BLaER1 (cell line): ENCODE data around the gene PERCC1.
"Not testable (repeated sequence)": the region's sequence is repeated elsewhere in the genome, so short reads cannot be mapped to it uniquely, and the experiment has no call there.

ENCODE experiments used
- H3K27ac ChIP-seq: shearing (Covaris generic); formaldehyde crosslinking; 2 replicates; pipeline ENCODE4 v1.8.1; 2022
- H3K27me3 ChIP-seq: shearing (Covaris generic); formaldehyde crosslinking; 2 replicates; pipeline ENCODE4 v1.8.1; 2022
- H3K36me3 ChIP-seq: shearing (Covaris generic); formaldehyde crosslinking; 2 replicates; pipeline ENCODE4 v1.8.1; 2022
- H3K4me1 ChIP-seq: shearing (Covaris generic); formaldehyde crosslinking; 2 replicates; pipeline ENCODE4 v1.8.1; 2022
- H3K4me2 ChIP-seq: shearing (Covaris generic); formaldehyde crosslinking; 2 replicates; pipeline ENCODE4 v1.8.1; 2022
- H3K4me3 ChIP-seq: shearing (Covaris generic); formaldehyde crosslinking; 2 replicates; pipeline ENCODE4 v1.8.1; 2022
- H3K9ac ChIP-seq: shearing (Covaris generic); formaldehyde crosslinking; 2 replicates; pipeline ENCODE4 v1.8.1; 2022
- H3K9me3 ChIP-seq: shearing (Covaris generic); formaldehyde crosslinking; 2 replicates; pipeline ENCODE4 v1.8.1; 2022
- H4K20me1 ChIP-seq: shearing (Covaris generic); formaldehyde crosslinking; 2 replicates; pipeline ENCODE4 v1.8.1; 2022
- Cebpa-rat ChIP-seq: shearing (Covaris generic); IDR thresholded peaks from 2 replicates; pipeline ENCODE4 v1.8.1; 2022

PERCC1 gene

GRCh38 chr16:1439058-1439698 is 8.3 kb downstream of the PERCC1 start:
- Histone ChIP-seq H3K36me3 (peaks cover 22% of the 10 kb centered on the region; the same call in 1 of the 2 replicates), H3K27me3 (no peaks in the 10 kb centered on the region), H3K4me2 (peak overlapping the region; percentile 51), H3K9ac (no peak overlapping the region; the same call in 1 of the 2 replicates), H3K27ac (peak overlapping the region; percentile 67), H3K4me3 (no peak overlapping the region), H3K4me1 (peaks cover 90% of the 10 kb centered on the region), H4K20me1 (no peaks in the 10 kb centered on the region), H3K9me3 (no peaks in the 10 kb centered on the region)
- TF ChIP-seq Cebpa-rat: no peak

- not testable (repeated sequence) for H3K4me3 ChIP-seq, H4K20me1 ChIP-seq, H3K9me3 ChIP-seq, H3K27me3 ChIP-seq, H3K9ac ChIP-seq
- peak overlapping the region; percentile 67 for H3K27ac ChIP-seq
- peaks cover 22% of the 10 kb centered on the region; the same call in 1 of the 2 replicates for H3K36me3 ChIP-seq
- H3K4me2 ChIP-seq: peak overlapping the region; percentile 51
- peaks cover 93% of the 10 kb centered on the region for H3K4me1 ChIP-seq
Observed at GRCh38 chr16:1439699-1440074, 8.8 kb downstream of the PERCC1 start.

- H3K4me1 ChIP-seq: peaks cover 93% of the 10 kb centered on the region
- H3K27ac ChIP-seq: peak overlapping the region; percentile 23; the same call in 1 of the 2 replicates
- no peaks in the 10 kb centered on the region for H3K27me3 ChIP-seq
Observed at GRCh38 chr16:1441391-1441829, 10.5 kb downstream of the PERCC1 start.

GRCh38 chr16:1442697-1443096 is 11.8 kb downstream of the PERCC1 start:
- Histone ChIP-seq H4K20me1 (no peaks in the 10 kb centered on the region), H3K27me3 (no peaks in the 10 kb centered on the region), H3K4me1 (peaks cover 91% of the 10 kb centered on the region), H3K4me3 (no peak overlapping the region), H3K36me3 (peaks cover 25% of the 10 kb centered on the region), H3K9me3 (no peaks in the 10 kb centered on the region), H3K27ac (peak overlapping the region; percentile 99), H3K9ac (0 out of 2 replicates have a peak overlapping the region, but pooled peaks have one; percentile 10), H3K4me2 (peak overlapping the region; percentile 98; the same call in 1 of the 2 replicates)
- no peak for TF ChIP-seq Cebpa-rat

More at GRCh38 chr16:1441391-1441829, 10.5 kb downstream of the PERCC1 start:
- Histone ChIP-seq H3K9me3 (no peaks in the 10 kb centered on the region), H3K9ac (peak overlapping the region; percentile 22; the same call in 1 of the 2 replicates), H3K4me2 (peak overlapping the region; percentile 29), H4K20me1 (no peaks in the 10 kb centered on the region), H3K36me3 (peaks cover 22% of the 10 kb centered on the region), H3K4me3 (no peak overlapping the region)
- TF ChIP-seq Cebpa-rat: no peak

- H3K9me3 ChIP-seq: no peaks in the 10 kb centered on the region
- H3K9ac ChIP-seq: peak overlapping the region; percentile 83; the same call in 1 of the 2 replicates
Observed at GRCh38 chr16:1443403-1443973, 12.6 kb downstream of the PERCC1 start.

GRCh38 chr16:1443980-1444729 is 13.3 kb downstream of the PERCC1 start, which contains the start of gene CCDC154:
TSS of gene CCDC154 (minus strand) at chr16:1444556. CDS start at chr16:1444322, 234 bp downstream.
- Histone ChIP-seq H3K4me3 (peak within 1 kb of the TSS; percentile 53), H3K36me3 (peaks cover 36% of the 10 kb centered on the region), H3K9ac (peak within 1 kb of the TSS; percentile 83), H3K4me2 (peak within 1 kb of the TSS; percentile 98), H3K4me1 (peaks cover 80% of the 10 kb centered on the region), H3K27ac (peak within 1 kb of the TSS; percentile 99), H3K27me3 (no peaks in the 10 kb centered on the region), H3K9me3 (no peaks in the 10 kb centered on the region), H4K20me1 (no peaks in the 10 kb centered on the region)
- TF ChIP-seq Cebpa-rat: no peak

More at GRCh38 chr16:1443403-1443973, 12.6 kb downstream of the PERCC1 start:
- peak overlapping the region; percentile 99 for H3K27ac ChIP-seq
- peak overlapping the region; percentile 53; the same call in 1 of the 2 replicates for H3K4me3 ChIP-seq
- H3K4me1 ChIP-seq: peaks cover 87% of the 10 kb centered on the region
- H3K4me2 ChIP-seq: peak overlapping the region; percentile 98
- H3K36me3 ChIP-seq: peaks cover 30% of the 10 kb centered on the region
- no peak for TF ChIP-seq Cebpa-rat
- no peaks in the 10 kb centered on the region for H3K27me3 ChIP-seq
- H4K20me1 ChIP-seq: no peaks in the 10 kb centered on the region

GRCh38 chr16:1444730-1445517 is 14.0 kb downstream of the PERCC1 start:
- peak overlapping the region; percentile 53 for H3K4me3 ChIP-seq
- H4K20me1 ChIP-seq: no peaks in the 10 kb centered on the region
- H3K36me3 ChIP-seq: peaks cover 44% of the 10 kb centered on the region

GRCh38 chr16:1445518-1446203 is 14.8 kb downstream of the PERCC1 start:
- peak overlapping the region; percentile 99 for H3K27ac ChIP-seq

More at GRCh38 chr16:1444730-1445517, 14.0 kb downstream of the PERCC1 start:
- H3K27ac ChIP-seq: peak overlapping the region; percentile 99
- H3K4me2 ChIP-seq: peak overlapping the region; percentile 98
- peak; percentile 57; the same call in 1 of the 2 replicates for TF ChIP-seq Cebpa-rat
- H3K9me3 ChIP-seq: no peaks in the 10 kb centered on the region
- no peaks in the 10 kb centered on the region for H3K27me3 ChIP-seq
- peaks cover 72% of the 10 kb centered on the region for H3K4me1 ChIP-seq
- H3K9ac ChIP-seq: peak overlapping the region; percentile 83

More at GRCh38 chr16:1445518-1446203, 14.8 kb downstream of the PERCC1 start:
- Histone ChIP-seq H3K9me3 (no peaks in the 10 kb centered on the region), H3K4me3 (peak overlapping the region; percentile 53), H4K20me1 (no peaks in the 10 kb centered on the region), H3K4me1 (peaks cover 71% of the 10 kb centered on the region), H3K4me2 (peak overlapping the region; percentile 98), H3K36me3 (peaks cover 51% of the 10 kb centered on the region), H3K27me3 (no peaks in the 10 kb centered on the region), H3K9ac (peak overlapping the region; percentile 83)
- TF ChIP-seq Cebpa-rat: no peak
